Bronchial epithelial cell (primary cell): ENCODE results near the gene ZIC4. TPM values are rescaled to one million over a fixed set of nuclear protein-coding genes. Genes with fewer than 3 reads are reported as not detected.
A peak's percentile ranks its signal among the peaks of the same experiment; 100 is the strongest.

Experiments
- DNase-seq: peaks from one replicate; pipeline ENCODE4 v3.0.0-alpha.2; 2010; ENCODE audit warnings: low read depth
- FAIRE-seq: peaks from 2 replicates; lab custom pipeline; 2011; peaks lifted over from hg19 to GRCh38; lab: Jason Lieb, UNC
- H3K27me3 ChIP-seq: 2 replicates; pipeline ENCODE4 v1.5.1; 2011; ENCODE audit warnings: low read length; ENCODE audit not compliant: control insufficient read depth, insufficient read depth
- H3K36me3 ChIP-seq: 2 replicates; pipeline ENCODE4 v1.5.1; 2011; ENCODE audit warnings: low read length; ENCODE audit not compliant: control insufficient read depth, insufficient read depth
- H3K4me3 ChIP-seq: 2 replicates; pipeline ENCODE4 v1.5.1; 2011; ENCODE audit warnings: mild to moderate bottlenecking, low read depth, low read length, control low read depth
- total RNA-seq: library from RNA; depleted of rRNA; stranded (reverse); fragments of >200 nt; gene quantifications from 2 replicates; pipeline ENCODE4 v1.2.1, GENCODE V29; 2014
- TF ChIP-seq, protein P1 (sequence below): IDR thresholded peaks from 2 replicates; pipeline ENCODE4 v1.5.1; 2011; ENCODE audit warnings: mild to moderate bottlenecking, moderate library complexity, low read length, control low read depth, inconsistent platforms; ENCODE audit not compliant: insufficient read depth, severe bottlenecking

ZIC4 gene
- total RNA-seq, 1 donor from 2014 or later: not detected

DNA sequence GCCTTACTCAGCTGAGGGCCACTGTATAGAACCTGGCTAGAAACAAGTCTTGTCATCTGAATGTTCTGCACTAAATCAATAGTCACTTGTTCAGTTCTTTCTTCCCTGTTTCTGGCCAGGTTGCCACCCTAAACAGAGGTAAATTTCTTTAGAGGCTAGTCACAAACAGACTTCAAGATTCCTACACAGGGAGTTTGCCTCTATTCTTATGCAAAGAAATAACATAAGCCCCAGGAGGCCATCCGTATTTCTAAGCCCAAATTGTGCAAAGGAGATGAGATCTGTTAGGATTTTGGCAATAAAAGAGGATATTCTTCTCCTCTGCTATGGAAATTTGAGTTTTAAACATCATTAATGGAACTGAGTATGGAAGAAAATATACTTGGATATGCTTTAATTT is 4.9 kb downstream of the ZIC4 start:
- Histone ChIP-seq H3K27me3 (peaks cover 40% of the 10 kb centered on the region), H3K36me3 (no peaks in the 10 kb centered on the region), H3K4me3 (no peak overlapping the region)
- TF ChIP-seq, protein P1, sequence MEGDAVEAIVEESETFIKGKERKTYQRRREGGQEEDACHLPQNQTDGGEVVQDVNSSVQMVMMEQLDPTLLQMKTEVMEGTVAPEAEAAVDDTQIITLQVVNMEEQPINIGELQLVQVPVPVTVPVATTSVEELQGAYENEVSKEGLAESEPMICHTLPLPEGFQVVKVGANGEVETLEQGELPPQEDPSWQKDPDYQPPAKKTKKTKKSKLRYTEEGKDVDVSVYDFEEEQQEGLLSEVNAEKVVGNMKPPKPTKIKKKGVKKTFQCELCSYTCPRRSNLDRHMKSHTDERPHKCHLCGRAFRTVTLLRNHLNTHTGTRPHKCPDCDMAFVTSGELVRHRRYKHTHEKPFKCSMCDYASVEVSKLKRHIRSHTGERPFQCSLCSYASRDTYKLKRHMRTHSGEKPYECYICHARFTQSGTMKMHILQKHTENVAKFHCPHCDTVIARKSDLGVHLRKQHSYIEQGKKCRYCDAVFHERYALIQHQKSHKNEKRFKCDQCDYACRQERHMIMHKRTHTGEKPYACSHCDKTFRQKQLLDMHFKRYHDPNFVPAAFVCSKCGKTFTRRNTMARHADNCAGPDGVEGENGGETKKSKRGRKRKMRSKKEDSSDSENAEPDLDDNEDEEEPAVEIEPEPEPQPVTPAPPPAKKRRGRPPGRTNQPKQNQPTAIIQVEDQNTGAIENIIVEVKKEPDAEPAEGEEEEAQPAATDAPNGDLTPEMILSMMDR: no peak
- DNase-seq (no peak), FAIRE-seq (no peak)

DNA sequence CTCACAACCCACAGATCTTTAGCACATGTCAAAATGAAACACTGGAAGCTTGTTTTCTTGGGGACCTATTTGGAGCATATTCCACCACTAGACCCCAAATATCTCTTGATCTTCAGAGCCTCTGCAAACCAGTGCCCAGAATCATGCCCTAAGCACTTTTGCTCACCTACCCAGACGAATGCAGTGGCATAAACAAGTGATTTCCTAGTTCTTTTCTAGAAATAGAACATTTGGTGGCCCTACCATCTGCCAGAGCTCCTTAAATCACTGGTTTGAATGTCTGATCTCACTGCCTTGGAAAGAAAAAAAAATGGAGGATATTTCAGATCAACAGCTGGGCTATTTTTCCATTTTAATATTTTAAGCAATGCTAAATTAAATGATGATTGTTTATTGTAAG is 5.3 kb downstream of the ZIC4 start:
- TF ChIP-seq, protein P1: no peak
- H3K36me3 ChIP-seq: no peaks in the 10 kb centered on the region
- DNase-seq: no peak
- peaks cover 40% of the 10 kb centered on the region for H3K27me3 ChIP-seq
- no peak overlapping the region for H3K4me3 ChIP-seq
- FAIRE-seq: no peak

DNA sequence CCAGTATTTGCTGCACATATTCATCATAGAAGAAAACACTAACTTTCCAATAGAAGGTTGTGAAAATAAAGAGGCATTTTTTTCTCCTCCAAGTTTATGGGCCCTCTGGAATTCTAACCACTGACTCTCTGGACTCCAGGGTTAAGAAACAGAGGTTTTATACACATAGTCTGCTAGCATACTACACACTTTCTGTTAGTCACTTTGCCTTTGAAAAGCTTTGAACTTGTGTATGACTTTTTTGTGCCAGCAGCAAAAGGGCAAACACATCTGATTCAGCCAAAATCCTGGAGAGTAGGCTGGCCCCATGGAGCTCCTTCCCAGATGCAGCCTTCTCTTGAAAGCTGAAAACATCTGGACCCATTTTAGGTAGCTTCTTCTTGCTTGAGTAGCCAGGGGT is 6.2 kb downstream of the ZIC4 start:
- H3K4me3 ChIP-seq: no peak overlapping the region
- H3K27me3 ChIP-seq: peaks cover 39% of the 10 kb centered on the region
- TF ChIP-seq, protein P1: no peak
- H3K36me3 ChIP-seq: no peaks in the 10 kb centered on the region
- no peak for FAIRE-seq
- DNase-seq: no peak

DNA sequence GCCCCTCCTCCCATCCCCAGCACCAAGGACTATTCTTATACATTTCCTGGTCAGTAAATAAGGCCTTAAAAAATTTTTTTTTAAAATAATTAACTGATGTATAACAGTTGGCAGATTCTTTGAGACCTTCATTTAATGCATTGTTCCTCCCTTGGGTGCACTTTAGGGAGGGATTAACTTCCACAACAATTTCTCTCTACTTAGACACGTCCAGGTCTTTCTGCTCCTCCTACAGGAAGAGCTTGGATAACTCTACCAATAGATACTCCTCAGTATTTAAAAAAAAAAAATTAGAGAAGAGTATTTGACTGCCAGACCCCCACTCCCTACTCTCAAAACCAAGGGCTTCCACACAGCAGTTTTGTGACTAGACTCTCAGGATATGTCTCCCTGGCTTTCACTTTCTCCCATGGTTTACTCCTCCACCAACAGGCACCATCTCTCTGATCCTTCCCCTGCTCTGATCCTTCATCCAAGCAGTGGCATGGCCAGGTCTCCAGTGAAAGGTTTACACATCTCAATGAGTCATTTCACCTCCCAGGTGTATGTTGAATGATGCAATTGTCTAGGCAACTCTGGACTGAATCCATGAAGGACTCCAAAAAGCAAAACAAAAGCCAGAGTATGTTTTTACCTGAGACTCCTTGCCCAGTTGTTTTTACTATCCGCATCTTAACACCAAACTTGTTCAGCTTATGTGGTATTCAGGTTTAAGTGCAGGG is 7.4 kb downstream of the ZIC4 start:
- DNase-seq: peak; percentile 32
- H3K36me3 ChIP-seq: no peaks in the 10 kb centered on the region
- no peak overlapping the region for H3K4me3 ChIP-seq
- TF ChIP-seq, protein P1: no peak
- H3K27me3 ChIP-seq: peaks cover 37% of the 10 kb centered on the region
- FAIRE-seq: no peak

DNA sequence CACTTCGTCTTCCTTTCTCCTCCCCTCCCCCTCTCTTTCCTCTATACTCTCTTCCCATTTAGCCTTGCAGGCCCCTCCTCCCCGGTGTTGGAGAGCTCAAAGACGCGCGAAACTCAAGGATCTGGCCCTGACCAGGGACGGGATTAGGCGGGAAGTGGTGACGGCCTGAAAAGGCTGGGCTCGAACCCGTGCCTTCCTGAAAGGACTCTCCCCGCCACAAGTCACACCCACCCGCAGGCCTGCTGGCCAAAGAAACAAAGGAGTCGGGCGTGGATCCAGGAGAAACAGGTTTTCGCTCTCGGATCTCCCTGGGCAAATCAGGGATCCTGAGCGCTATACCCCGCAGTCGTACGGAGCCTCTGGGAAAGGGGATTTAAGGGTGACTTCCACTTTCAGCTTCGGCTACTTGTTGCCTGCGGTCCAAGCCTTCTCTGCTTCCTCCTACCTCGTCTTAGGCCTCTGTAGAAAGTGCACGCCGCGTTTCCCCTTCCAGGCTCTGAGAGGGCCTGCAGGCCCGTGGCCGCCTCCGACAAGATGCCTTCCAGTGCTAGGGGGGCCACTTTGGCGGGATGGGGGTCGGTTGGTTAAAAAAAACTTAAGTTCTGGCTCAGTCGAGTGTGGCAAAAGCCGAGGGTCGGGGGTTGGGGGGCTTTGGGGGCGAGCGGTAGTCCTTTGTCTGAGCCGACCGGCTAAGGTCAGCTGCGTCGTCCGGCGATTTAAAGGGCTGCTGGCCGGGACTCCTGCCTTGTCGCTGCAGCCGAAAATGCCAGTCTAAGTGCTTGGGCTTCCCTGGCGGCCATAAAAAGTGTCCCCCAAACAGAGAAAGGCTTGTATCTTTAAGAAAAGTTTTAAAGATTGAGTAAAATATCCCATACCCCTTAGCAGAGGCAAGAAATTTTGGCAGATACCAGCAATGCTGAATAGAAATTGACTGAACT is 8.2 kb downstream of the ZIC4 start:
- DNase-seq: no peak

More for the DNA sequence above, 8.2 kb downstream of the ZIC4 start:
- TF ChIP-seq, protein P1: no peak
- Histone ChIP-seq H3K27me3 (peaks cover 44% of the 10 kb centered on the region), H3K4me3 (no peak overlapping the region), H3K36me3 (no peaks in the 10 kb centered on the region)
- FAIRE-seq: no peak
